GM21528 (cell line): ENCODE measurements around the gene F2RL2.
"Not testable (repeated sequence)": the region's sequence is repeated elsewhere in the genome, so short reads cannot be mapped to it uniquely, and the experiment has no call there.

ENCODE experiments used
- ATAC-seq: cut with Tn5 transposase; IDR thresholded peaks from one replicate; pipeline ENCODE4 v1.9.1; 2021; ENCODE audit warnings: mild to moderate bottlenecking, moderate library complexity; ENCODE audit not compliant: unreplicated experiment, low FRiP score

Gene F2RL2

GRCh38 chr5:76622076-76622475, 1.1 kb downstream of the F2RL2 start:
- ATAC-seq: no peak

- ATAC-seq: no peak
Measured at GRCh38 chr5:76620166-76620565, 3.0 kb downstream of the F2RL2 start.

GRCh38 chr5:76617675-76618074, 5.5 kb downstream of the F2RL2 start:
- ATAC-seq: no peak

GRCh38 chr5:76617229-76617628, 6.0 kb downstream of the F2RL2 start:
- no peak for ATAC-seq

- ATAC-seq: no peak
Measured at GRCh38 chr5:76616206-76616605, 7.0 kb downstream of the F2RL2 start.

GRCh38 chr5:76615759-76616158, 7.4 kb downstream of the F2RL2 start:
- ATAC-seq: no peak

- ATAC-seq: no peak
Measured at GRCh38 chr5:76612942-76613341, 10.3 kb downstream of the F2RL2 start.

GRCh38 chr5:76610196-76610595, 13.0 kb downstream of the F2RL2 start:
- ATAC-seq: no peak

- ATAC-seq: no peak
Measured at GRCh38 chr5:76608833-76609232, 14.4 kb downstream of the F2RL2 start.

- ATAC-seq: no peak
Measured at GRCh38 chr5:76607353-76607871, 15.8 kb downstream of the F2RL2 start.

- no peak for ATAC-seq
Measured at GRCh38 chr5:76606701-76607100, 16.5 kb downstream of the F2RL2 start.

GRCh38 chr5:76604838-76605237, 18.4 kb downstream of the F2RL2 start:
- no peak for ATAC-seq

GRCh38 chr5:76603991-76604390, 19.2 kb downstream of the F2RL2 start:
- not testable (repeated sequence) for ATAC-seq

GRCh38 chr5:76602094-76602726, 21.0 kb downstream of the F2RL2 start:
- ATAC-seq: no peak

- ATAC-seq: no peak
Measured at GRCh38 chr5:76601470-76601869, 21.7 kb downstream of the F2RL2 start.

GRCh38 chr5:76600716-76601115, 22.5 kb downstream of the F2RL2 start:
- ATAC-seq: no peak

GRCh38 chr5:76598531-76598930, 24.7 kb downstream of the F2RL2 start:
- ATAC-seq: no peak

- ATAC-seq: no peak
Measured at GRCh38 chr5:76595755-76596481, 27.3 kb downstream of the F2RL2 start.

- ATAC-seq: no peak
Measured at GRCh38 chr5:76594107-76594506, 29.1 kb downstream of the F2RL2 start.

- ATAC-seq: no peak
Measured at GRCh38 chr5:76592692-76593091, 30.5 kb downstream of the F2RL2 start.

- no peak for ATAC-seq
Measured at GRCh38 chr5:76591366-76591765, 31.8 kb downstream of the F2RL2 start.

- peak; percentile 88 for ATAC-seq
Measured at GRCh38 chr5:76590027-76590426, 33.2 kb downstream of the F2RL2 start.
